Measurements from ENCODE around the gene EMC9.
A peak's percentile ranks its signal among the peaks of the same experiment; 100 is the strongest.

Gene EMC9

DNA sequence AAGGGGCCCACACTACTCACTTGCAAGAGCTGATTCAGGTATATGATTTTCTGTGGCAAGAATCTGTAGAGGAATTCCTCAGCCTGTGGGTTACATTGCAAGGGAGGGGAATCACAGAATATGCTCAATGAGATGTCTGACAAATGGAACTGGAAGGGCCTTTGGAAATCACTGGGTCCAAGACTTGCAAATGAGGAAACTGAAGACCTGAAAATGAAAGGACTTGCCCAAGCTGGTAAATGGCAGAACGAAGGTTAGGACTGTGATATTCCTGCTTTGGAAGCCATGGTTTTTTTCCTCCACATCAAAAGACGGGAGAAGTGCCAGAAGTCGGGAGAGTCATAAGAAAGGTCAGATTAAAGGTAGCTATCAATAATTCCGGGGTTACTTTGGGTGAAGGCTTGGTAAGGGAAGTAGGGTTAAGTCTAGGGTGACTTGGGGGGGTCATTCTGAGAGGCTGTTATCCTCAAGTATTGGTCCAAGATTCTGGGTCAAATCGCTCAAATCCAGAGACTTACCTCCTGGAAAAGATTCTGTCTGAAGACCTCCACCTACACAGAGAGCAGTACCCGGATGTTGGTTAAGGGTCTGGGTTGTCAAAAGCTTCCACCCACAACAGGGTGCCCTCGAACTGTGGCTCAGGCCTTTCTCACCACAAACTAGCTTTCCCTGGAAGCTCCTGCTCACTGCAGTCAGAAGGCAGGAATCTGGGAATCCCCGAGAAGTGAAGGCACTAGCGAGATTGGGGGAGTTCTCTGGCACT lies 4.5 kb upstream of the EMC9 start:
- no peaks in the 10 kb centered on the region for H3K27me3 ChIP-seq (ENCODE audit: control insufficient read depth, insufficient read depth, low read length)
- peak overlapping the region; percentile 93 for H3K4me3 ChIP-seq (ENCODE audit: low read length)
- peak overlapping the region; percentile 94 for H3K4me2 ChIP-seq (ENCODE audit: low read length)
- H3K36me3 ChIP-seq (ENCODE audit: insufficient read depth, low read length): peaks cover 24% of the 10 kb centered on the region
- no peaks in the 10 kb centered on the region for H3K9me3 ChIP-seq (replicated peaks; ENCODE audit: low read length)
- H3K4me1 ChIP-seq (ENCODE audit: control insufficient read depth, insufficient read depth, low read length): peaks cover 34% of the 10 kb centered on the region
- H3K9ac ChIP-seq (ENCODE audit: low read depth, low read length): peak overlapping the region; percentile 81

DNA sequence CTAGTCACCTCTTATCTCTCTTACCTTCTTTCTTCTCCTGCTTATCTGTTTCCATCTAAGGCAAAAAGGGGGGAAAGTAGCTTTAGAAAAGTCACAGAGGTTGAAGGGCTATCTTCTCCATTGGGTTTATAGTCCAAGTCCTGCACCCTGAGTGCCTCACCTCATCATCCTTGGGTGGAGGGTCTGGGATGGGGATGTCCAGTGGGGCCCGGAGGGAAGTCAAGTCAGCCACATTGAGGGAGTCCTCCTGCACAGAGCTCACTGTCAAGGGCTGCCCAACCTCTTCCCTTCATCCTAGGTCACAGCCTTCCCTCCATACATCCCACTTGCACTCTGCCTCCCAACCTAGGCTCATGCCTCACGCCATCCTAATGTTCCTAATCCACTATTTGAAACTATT lies 3.8 kb upstream of the EMC9 start:
- peaks cover 34% of the 10 kb centered on the region for H3K4me1 ChIP-seq (ENCODE audit: control insufficient read depth, insufficient read depth, low read length)

DNA sequence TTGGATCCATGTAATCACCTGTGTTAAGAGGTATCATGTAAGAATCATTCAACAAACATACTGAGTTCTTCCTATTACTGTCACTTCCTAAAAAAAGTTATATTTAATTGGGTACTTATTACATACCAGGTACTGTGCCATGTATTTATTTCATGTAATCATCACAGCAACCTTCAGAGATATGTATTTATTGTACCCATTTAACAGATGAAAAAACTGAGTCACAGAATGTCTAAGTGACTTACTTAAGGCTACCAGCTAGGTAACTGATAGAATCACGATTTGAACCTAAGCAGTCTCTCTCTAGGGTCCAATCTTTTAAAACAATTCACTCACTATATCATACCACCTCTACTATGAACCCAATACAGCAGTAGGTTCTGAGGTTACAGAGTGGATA lies 3.1 kb upstream of the EMC9 start:
- Histone ChIP-seq H3K36me3 (ENCODE audit: insufficient read depth, low read length) (peaks cover 15% of the 10 kb centered on the region), H3K4me1 (ENCODE audit: control insufficient read depth, insufficient read depth, low read length) (peaks cover 38% of the 10 kb centered on the region), H3K27me3 (ENCODE audit: control insufficient read depth, insufficient read depth, low read length) (no peaks in the 10 kb centered on the region), H3K4me3 (ENCODE audit: low read length) (no peak overlapping the region), H3K9ac (ENCODE audit: low read depth, low read length) (no peak overlapping the region), H3K4me2 (ENCODE audit: low read length) (no peak overlapping the region), H3K9me3 (replicated peaks; ENCODE audit: low read length) (no peaks in the 10 kb centered on the region)

More for the DNA sequence above, 3.8 kb upstream of the EMC9 start:
- H3K27me3 ChIP-seq (ENCODE audit: control insufficient read depth, insufficient read depth, low read length): no peaks in the 10 kb centered on the region
- H3K4me2 ChIP-seq (ENCODE audit: low read length): peak overlapping the region; percentile 94
- no peak overlapping the region for H3K9ac ChIP-seq (ENCODE audit: low read depth, low read length)
- H3K36me3 ChIP-seq (ENCODE audit: insufficient read depth, low read length): peaks cover 18% of the 10 kb centered on the region
- H3K9me3 ChIP-seq (replicated peaks; ENCODE audit: low read length): no peaks in the 10 kb centered on the region
- peak overlapping the region; percentile 93 for H3K4me3 ChIP-seq (ENCODE audit: low read length)

DNA sequence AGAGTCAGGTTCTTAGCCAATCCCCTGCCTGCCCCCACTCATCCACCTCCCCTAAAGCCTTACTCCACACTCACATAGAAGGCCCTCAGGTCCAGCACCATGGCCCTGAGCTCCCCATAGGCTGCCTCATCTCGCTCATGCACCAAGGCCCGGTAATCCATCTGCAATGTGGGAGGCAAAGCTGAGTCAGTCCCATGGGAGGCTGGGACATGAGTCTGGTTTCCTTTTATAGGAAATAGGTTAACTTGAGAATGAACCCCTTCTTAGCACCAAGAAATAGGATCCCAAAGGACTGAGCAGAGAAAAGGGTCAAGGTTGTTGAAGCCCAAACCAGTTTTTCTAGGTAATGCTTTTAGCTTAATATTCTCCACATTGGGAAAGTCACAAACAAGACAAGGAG lies 2.1 kb upstream of the EMC9 start:
- peaks cover 38% of the 10 kb centered on the region for H3K4me1 ChIP-seq (ENCODE audit: control insufficient read depth, insufficient read depth, low read length)
- no peaks in the 10 kb centered on the region for H3K9me3 ChIP-seq (replicated peaks; ENCODE audit: low read length)
- peaks cover 20% of the 10 kb centered on the region for H3K36me3 ChIP-seq (ENCODE audit: insufficient read depth, low read length)
- H3K4me2 ChIP-seq (ENCODE audit: low read length): peak overlapping the region; percentile 9
- no peak overlapping the region for H3K4me3 ChIP-seq (ENCODE audit: low read length)
- no peaks in the 10 kb centered on the region for H3K27me3 ChIP-seq (ENCODE audit: control insufficient read depth, insufficient read depth, low read length)
- H3K9ac ChIP-seq (ENCODE audit: low read depth, low read length): no peak overlapping the region

DNA sequence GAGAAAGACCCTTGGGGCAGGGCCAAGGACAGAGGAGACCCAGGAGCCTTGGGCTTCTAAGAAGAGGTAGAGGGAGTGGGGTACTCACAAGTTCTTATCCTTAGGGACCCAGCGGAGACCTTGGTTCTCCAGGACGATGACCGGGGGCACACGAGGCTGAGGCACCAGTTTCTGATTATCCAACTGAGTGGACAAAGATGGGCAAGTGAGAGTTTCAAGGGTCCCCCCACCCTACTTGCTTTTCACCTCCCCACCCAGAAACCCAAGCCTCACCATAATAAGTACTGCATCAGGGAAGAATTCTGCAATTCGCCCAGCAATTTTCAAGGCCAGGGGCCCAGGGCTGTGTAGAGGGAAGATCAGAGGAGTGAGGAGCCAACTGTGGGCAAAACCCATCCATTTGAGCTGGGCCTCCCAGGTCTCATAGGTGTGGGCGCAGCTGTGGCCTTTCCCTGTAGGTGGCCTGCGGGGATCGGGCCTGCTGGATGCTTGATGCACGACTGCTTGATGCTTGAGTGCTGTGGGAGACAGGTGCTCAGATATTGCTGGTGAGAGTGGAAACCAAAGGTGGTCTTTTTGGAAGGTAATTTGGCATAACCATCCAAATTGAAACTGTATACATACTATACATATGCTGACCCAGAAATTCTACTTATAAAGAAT lies 2.0 kb downstream of the EMC9 start:
- H3K36me3 ChIP-seq (ENCODE audit: insufficient read depth, low read length): peaks cover 32% of the 10 kb centered on the region
- H3K27me3 ChIP-seq (ENCODE audit: control insufficient read depth, insufficient read depth, low read length): no peaks in the 10 kb centered on the region
- H3K9ac ChIP-seq (ENCODE audit: low read depth, low read length): no peak overlapping the region
- no peak overlapping the region for H3K4me3 ChIP-seq (ENCODE audit: low read length)
- no peaks in the 10 kb centered on the region for H3K9me3 ChIP-seq (replicated peaks; ENCODE audit: low read length)
- H3K4me2 ChIP-seq (ENCODE audit: low read length): peak overlapping the region; percentile 87
- peaks cover 35% of the 10 kb centered on the region for H3K4me1 ChIP-seq (ENCODE audit: control insufficient read depth, insufficient read depth, low read length)

DNA sequence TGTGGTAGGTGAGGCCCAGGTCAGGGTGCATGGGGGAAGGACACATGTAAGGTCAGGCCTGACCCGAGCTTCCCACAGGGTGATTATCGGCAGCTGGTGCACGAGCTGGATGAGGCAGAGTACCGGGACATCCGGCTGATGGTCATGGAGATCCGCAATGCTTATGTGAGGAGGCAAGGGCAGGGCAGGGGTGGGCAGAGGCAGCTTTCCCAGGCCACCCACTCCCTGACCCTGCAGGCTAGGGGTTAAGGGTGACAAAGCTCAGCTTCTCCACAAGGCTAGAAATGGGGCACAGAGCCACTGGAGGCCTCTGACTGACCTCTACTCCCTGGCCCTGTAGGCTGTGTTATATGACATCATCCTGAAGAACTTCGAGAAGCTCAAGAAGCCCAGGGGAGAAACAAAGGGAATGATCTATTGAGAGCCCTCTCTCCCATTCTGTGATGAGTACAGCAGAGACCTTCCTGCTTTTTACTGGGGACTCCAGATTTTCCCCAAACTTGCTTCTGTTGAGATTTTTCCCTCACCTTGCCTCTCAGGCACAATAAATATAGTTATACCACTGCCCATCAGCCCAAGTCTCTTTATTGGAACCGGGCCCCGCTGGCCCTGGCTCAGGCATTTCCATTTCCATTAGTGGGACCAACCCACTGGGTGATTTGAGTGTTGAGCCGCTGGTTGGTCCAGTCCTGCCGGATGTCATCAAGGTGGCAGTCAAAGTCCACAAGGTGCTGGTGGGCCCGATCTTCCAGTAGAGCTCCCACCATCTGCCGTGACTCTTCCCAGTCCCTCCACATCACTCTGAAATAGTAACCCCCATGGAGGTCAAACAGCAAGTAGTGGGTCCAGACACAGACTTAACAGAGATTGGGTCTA lies 2.8 kb downstream of the EMC9 start:
- Histone ChIP-seq H3K4me2 (ENCODE audit: low read length) (no peak overlapping the region), H3K9ac (ENCODE audit: low read depth, low read length) (no peak overlapping the region), H3K4me3 (ENCODE audit: low read length) (no peak overlapping the region), H3K36me3 (ENCODE audit: insufficient read depth, low read length) (peaks cover 26% of the 10 kb centered on the region), H3K27me3 (ENCODE audit: control insufficient read depth, insufficient read depth, low read length) (no peaks in the 10 kb centered on the region), H3K9me3 (replicated peaks; ENCODE audit: low read length) (no peaks in the 10 kb centered on the region), H3K4me1 (ENCODE audit: control insufficient read depth, insufficient read depth, low read length) (peaks cover 30% of the 10 kb centered on the region)

DNA sequence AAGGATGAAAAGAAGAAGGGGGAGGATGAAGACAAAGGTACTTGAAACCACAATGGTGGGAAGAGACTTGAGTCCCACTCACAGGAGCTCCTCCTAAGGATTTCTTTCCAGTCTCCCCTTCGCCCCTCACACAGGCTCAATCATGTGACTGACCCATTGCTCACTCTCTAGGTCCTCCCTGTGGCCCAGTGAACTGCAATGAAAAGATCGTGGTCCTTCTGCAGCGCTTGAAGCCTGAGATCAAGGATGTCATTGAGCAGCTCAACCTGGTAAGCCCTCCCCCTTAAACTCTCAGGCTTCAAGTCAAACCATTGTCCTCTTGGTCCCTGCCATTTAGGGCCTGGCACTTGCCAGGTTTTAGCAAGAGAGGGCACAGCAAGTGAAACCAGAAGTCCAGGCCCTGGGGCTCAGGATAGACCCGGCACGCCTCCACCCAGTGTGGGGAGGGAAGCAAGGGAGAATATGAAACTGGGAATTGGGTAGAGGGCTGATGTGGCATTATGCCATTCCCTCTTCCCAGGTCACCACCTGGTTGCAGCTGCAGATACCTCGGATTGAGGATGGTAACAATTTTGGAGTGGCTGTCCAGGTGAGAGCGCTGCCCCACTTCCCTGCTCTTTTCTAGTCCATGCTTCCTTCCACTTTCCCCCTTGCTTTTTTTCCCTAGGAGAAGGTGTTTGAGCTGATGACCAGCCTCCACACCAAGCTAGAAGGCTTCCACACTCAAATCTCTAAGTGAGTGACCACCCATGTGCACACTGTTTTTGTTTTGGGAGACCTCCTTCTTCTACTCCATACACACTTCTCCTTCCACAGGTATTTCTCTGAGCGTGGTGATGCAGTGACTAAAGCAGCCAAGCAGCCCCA lies 3.6 kb downstream of the EMC9 start:
- Histone ChIP-seq H3K9ac (ENCODE audit: low read depth, low read length) (no peak overlapping the region), H3K36me3 (ENCODE audit: insufficient read depth, low read length) (peaks cover 26% of the 10 kb centered on the region), H3K9me3 (replicated peaks; ENCODE audit: low read length) (no peaks in the 10 kb centered on the region), H3K27me3 (ENCODE audit: control insufficient read depth, insufficient read depth, low read length) (no peaks in the 10 kb centered on the region), H3K4me3 (ENCODE audit: low read length) (no peak overlapping the region), H3K4me1 (ENCODE audit: control insufficient read depth, insufficient read depth, low read length) (peaks cover 24% of the 10 kb centered on the region), H3K4me2 (ENCODE audit: low read length) (no peak overlapping the region)

DNA sequence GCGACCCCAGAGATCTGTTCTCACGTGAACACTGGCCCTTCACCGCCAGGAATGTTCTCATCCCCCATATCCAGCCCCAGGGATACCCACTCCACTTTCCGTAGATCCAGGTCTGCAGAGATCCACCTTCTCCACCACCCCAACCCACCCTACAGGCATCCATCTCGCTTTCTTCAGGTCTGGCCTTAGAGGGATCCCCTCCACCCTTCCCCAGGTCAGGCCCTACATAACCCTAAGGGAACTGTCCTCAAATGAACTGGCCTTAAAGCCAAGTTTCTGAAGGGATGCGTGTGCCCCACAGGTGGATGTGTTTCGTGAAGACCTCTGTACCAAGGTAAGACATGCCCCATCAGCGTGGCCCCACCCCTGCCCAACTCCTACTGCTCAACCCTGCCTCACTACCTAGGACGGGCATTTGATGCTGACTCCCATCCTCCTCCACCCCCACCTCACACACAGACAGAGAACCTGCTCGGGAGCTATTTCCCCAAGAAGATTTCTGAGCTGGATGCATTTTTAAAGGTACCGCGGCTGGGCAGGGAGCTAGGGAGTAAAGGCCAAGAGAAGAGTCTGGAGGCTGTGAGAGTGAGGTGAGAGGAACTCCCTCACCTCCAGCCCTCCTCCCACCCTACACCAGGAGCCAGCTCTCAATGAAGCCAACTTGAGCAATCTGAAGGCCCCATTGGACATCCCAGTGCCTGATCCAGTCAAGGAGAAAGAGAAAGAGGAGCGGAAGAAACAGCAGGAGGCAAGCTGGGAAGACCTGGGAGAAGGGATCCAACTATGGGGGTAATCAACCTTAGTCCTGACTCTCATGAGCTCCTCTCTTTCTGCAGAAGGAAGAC lies 4.5 kb downstream of the EMC9 start:
- Histone ChIP-seq H3K36me3 (ENCODE audit: insufficient read depth, low read length) (peaks cover 26% of the 10 kb centered on the region), H3K4me3 (ENCODE audit: low read length) (peak overlapping the region; percentile 80), H3K9me3 (replicated peaks; ENCODE audit: low read length) (no peaks in the 10 kb centered on the region), H3K4me2 (ENCODE audit: low read length) (peak overlapping the region; percentile 91), H3K4me1 (ENCODE audit: control insufficient read depth, insufficient read depth, low read length) (peaks cover 28% of the 10 kb centered on the region), H3K9ac (ENCODE audit: low read depth, low read length) (peak overlapping the region; percentile 92), H3K27me3 (ENCODE audit: control insufficient read depth, insufficient read depth, low read length) (no peaks in the 10 kb centered on the region)

DNA sequence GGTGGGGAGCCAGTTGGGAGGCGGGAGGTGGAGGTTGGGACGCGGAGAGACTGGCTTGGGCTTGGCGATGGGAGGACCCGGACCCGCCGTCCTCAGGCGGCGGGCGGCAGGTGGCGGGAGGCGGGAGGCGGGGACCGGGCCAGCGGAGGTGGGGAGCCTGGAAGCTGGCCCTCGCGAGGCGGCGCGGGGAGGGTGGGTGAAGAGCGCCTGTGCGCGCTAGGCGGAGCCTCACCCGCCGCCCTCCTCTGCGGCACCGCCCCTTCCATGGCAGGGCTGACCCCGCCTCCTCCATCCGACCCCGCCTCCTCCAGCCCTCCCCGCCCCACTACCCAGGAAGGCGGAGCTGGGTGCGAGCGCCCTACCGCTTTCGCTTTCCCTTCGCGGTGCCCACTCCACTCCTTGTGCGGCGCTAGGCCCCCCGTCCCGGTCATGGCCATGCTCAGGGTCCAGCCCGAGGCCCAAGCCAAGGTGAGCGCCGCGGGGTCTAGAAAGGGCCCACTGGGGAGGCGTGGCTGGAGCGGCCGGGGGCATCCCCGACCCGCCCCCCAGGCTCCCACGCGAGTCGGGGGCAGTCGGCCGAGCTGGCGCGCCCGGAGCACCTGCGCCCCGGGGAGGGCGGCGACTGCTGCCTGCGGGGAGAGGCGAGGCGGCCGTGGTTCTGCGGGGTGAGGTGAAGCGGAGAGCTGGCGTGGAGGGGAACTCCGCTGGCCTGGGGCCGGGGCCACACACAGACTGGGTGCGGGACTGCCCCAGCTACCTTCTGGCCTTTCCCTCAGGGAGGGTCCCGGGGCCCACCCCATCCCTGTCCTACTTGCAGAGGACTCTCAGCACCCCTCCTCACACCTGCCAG lies 5.3 kb downstream of the EMC9 start, which contains the start of gene PSME1:
TSS of gene PSME1 (plus strand) at position 361 of the 850 bp plus-strand sequence. CDS start at position 430, 69 bp downstream.
- H3K4me2 ChIP-seq (ENCODE audit: low read length): peak within 1 kb of the TSS; percentile 91
- no peaks in the 10 kb centered on the region for H3K9me3 ChIP-seq (replicated peaks; ENCODE audit: low read length)
- peaks cover 32% of the 10 kb centered on the region for H3K4me1 ChIP-seq (ENCODE audit: control insufficient read depth, insufficient read depth, low read length)
- peak within 1 kb of the TSS; percentile 80 for H3K4me3 ChIP-seq (ENCODE audit: low read length)
- H3K9ac ChIP-seq (ENCODE audit: low read depth, low read length): peak within 1 kb of the TSS; percentile 92
- peaks cover 26% of the 10 kb centered on the region for H3K36me3 ChIP-seq (ENCODE audit: insufficient read depth, low read length)
- H3K27me3 ChIP-seq (ENCODE audit: control insufficient read depth, insufficient read depth, low read length): no peaks in the 10 kb centered on the region

DNA sequence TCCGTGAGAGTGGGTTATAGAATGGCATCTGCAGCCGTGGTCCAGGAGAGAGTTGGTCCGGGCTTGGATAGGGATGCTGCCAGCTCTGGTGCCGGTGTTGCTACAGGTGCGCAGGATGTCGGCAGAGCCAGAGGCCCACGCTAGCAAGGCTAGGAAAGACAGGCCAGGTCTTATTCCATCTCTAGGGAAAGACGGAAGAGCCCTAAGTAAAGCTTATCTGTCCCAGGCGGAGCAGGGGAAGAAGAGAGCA lies 5.9 kb downstream of the EMC9 start:
- Histone ChIP-seq H3K36me3 (ENCODE audit: insufficient read depth, low read length) (peaks cover 26% of the 10 kb centered on the region), H3K27me3 (ENCODE audit: control insufficient read depth, insufficient read depth, low read length) (no peaks in the 10 kb centered on the region), H3K9ac (ENCODE audit: low read depth, low read length) (peak overlapping the region; percentile 92), H3K4me1 (ENCODE audit: control insufficient read depth, insufficient read depth, low read length) (peaks cover 38% of the 10 kb centered on the region), H3K4me3 (ENCODE audit: low read length) (peak overlapping the region; percentile 80), H3K9me3 (replicated peaks; ENCODE audit: low read length) (no peaks in the 10 kb centered on the region), H3K4me2 (ENCODE audit: low read length) (peak overlapping the region; percentile 91)

Measured in skeletal muscle satellite cell (primary cell).